Mucosa of rectum (tissue), 2 donors: Measurements from ENCODE around the gene FAM241B.

ENCODE experiments used
- H3K27ac ChIP-seq, 2 donors: one replicate each; pipeline ENCODE4 v1.7.0; 2013; ENCODE audit warnings: inconsistent platforms in 2 of 2, low read depth in 2 of 2, low read length in 2 of 2
- H3K27me3 ChIP-seq, 2 donors: one replicate each; pipeline ENCODE4 v1.7.0; 2013; ENCODE audit warnings: low read length in 2 of 2; ENCODE audit not compliant: control insufficient read depth in 2 of 2, insufficient read depth in 2 of 2
- H3K36me3 ChIP-seq, 2 donors: one replicate each; pipeline ENCODE4 v1.7.0; 2013; ENCODE audit warnings: low read length in 2 of 2; ENCODE audit not compliant: control insufficient read depth in 2 of 2, insufficient read depth in 2 of 2
- H3K4me1 ChIP-seq, 2 donors: one replicate each; pipeline ENCODE4 v1.7.0; 2013; ENCODE audit warnings: low read length in 2 of 2, mild to moderate bottlenecking in 1 of 2; ENCODE audit not compliant: control insufficient read depth in 2 of 2, insufficient read depth in 2 of 2
- H3K4me3 ChIP-seq, 2 donors: one replicate each; pipeline ENCODE4 v1.7.0; 2013; ENCODE audit warnings: low read length in 2 of 2
- H3K9ac ChIP-seq, 2 donors: one replicate each; pipeline ENCODE4 v1.7.0; 2013; ENCODE audit warnings: low read length in 2 of 2, low read depth in 1 of 2, mild to moderate bottlenecking in 1 of 2
- H3K9me3 ChIP-seq, 2 donors: one replicate each; pipeline ENCODE4 v1.7.0; 2013; ENCODE audit warnings: low read length in 2 of 2; ENCODE audit not compliant: control insufficient read depth in 2 of 2
- donor health status: healthy.
- donor health status: Normal muscosa, but diverticular disease.

Gene FAM241B

DNA sequence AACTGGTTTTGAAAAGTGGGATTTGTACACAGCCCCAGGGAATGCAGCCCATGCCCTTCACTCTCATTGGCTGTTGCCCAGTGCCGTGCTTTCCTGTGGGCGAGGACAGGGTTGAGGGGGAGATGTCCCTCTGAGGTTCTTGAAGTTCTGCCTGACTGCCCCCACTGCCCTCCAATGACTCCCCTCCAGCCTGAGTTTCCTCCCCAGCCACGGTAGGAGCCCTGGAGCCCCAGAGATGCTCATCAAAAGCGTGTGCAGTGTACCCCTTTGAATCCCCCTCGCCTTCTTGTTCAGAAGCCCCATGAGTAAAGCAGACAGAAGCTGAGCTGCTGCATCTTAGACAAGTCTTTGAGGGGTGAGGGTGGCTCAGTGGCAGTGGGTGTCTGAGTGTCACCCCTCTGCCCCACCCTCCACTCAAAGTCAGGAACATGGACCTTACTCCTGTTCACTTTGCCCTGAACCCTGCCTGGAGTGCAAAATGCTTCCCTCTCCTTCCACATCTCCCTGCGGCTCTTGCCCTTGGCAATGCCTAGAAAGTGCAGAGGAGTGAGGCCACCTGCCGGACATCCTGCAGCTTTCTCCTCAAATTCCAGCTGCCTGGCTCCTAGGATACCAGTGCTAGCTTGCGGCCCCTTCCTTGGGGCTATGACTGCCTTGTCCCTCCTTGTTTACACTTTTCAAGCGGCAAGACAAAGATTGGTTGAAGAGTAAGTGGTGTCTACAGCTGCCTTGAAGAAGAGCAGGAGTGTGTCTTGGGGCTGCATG, 19.9 kb downstream of the FAM241B start:
- Histone ChIP-seq H3K27me3 (no peaks in the 10 kb centered on the region), H3K27ac (no peak overlapping the region), H3K36me3 (no peaks in the 10 kb centered on the region), H3K4me1 (no peaks in the 10 kb centered on the region), H3K4me3 (no peak overlapping the region), H3K9ac (no peak overlapping the region), H3K9me3 (no peaks in the 10 kb centered on the region)

GRCh38 chr10:69650589-69651261, 20.7 kb downstream of the FAM241B start:
- Histone ChIP-seq H3K27me3 (no peaks in the 10 kb centered on the region), H3K4me3 (no peak overlapping the region), H3K36me3 (no peaks in the 10 kb centered on the region), H3K4me1 (no peaks in the 10 kb centered on the region), H3K9ac (no peak overlapping the region), H3K27ac (no peak overlapping the region), H3K9me3 (no peaks in the 10 kb centered on the region)

GRCh38 chr10:69651362-69651761, 21.3 kb downstream of the FAM241B start:
- no peaks in the 10 kb centered on the region for H3K4me1 ChIP-seq
- no peak overlapping the region for H3K27ac ChIP-seq
- no peaks in the 10 kb centered on the region for H3K36me3 ChIP-seq
- no peaks in the 10 kb centered on the region for H3K27me3 ChIP-seq
- no peak overlapping the region for H3K4me3 ChIP-seq
- H3K9me3 ChIP-seq = no peaks in the 10 kb centered on the region
- no peak overlapping the region for H3K9ac ChIP-seq

GRCh38 chr10:69652111-69652856, 22.2 kb downstream of the FAM241B start:
- H3K36me3 ChIP-seq = no peaks in the 10 kb centered on the region
- no peaks in the 10 kb centered on the region for H3K9me3 ChIP-seq
- no peak overlapping the region for H3K9ac ChIP-seq
- no peak overlapping the region for H3K27ac ChIP-seq
- H3K4me3 ChIP-seq = no peak overlapping the region
- H3K27me3 ChIP-seq = no peaks in the 10 kb centered on the region
- no peaks in the 10 kb centered on the region for H3K4me1 ChIP-seq

DNA sequence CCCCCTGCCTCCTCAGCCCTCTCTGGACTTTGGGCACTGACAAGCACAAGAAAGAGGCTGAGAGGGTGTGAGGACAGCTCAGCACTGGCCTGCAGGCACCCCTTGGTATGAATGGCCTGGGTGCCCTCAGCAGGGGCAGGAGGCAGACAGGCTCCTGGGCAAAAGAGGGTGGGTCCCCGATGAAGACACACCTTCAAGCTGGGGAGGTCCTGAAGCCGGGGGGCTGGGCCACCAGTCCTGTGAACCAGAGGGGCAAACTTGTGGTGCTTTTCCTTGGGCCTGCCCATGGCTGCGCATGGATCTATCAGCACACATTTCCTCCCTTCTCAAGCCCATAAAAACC, 22.8 kb downstream of the FAM241B start:
- H3K9ac ChIP-seq = no peak overlapping the region
- H3K9me3 ChIP-seq = no peaks in the 10 kb centered on the region
- no peaks in the 10 kb centered on the region for H3K36me3 ChIP-seq
- no peak overlapping the region for H3K4me3 ChIP-seq
- H3K4me1 ChIP-seq = no peaks in the 10 kb centered on the region
- no peaks in the 10 kb centered on the region for H3K27me3 ChIP-seq
- H3K27ac ChIP-seq = no peak overlapping the region

- Histone ChIP-seq H3K9me3 (no peaks in the 10 kb centered on the region), H3K4me1 (no peaks in the 10 kb centered on the region), H3K27ac (no peak overlapping the region), H3K36me3 (no peaks in the 10 kb centered on the region), H3K9ac (no peak overlapping the region), H3K27me3 (no peaks in the 10 kb centered on the region), H3K4me3 (no peak overlapping the region)
These were observed 23.5 kb downstream of the FAM241B start for GRCh38 chr10:69653561-69653960.

- Histone ChIP-seq H3K36me3 (no peaks in the 10 kb centered on the region), H3K9ac (no peak overlapping the region), H3K9me3 (no peaks in the 10 kb centered on the region), H3K27ac (no peak overlapping the region), H3K4me1 (no peaks in the 10 kb centered on the region), H3K4me3 (no peak overlapping the region), H3K27me3 (no peaks in the 10 kb centered on the region)
These were observed 25.2 kb downstream of the FAM241B start for GRCh38 chr10:69655124-69655867.

DNA sequence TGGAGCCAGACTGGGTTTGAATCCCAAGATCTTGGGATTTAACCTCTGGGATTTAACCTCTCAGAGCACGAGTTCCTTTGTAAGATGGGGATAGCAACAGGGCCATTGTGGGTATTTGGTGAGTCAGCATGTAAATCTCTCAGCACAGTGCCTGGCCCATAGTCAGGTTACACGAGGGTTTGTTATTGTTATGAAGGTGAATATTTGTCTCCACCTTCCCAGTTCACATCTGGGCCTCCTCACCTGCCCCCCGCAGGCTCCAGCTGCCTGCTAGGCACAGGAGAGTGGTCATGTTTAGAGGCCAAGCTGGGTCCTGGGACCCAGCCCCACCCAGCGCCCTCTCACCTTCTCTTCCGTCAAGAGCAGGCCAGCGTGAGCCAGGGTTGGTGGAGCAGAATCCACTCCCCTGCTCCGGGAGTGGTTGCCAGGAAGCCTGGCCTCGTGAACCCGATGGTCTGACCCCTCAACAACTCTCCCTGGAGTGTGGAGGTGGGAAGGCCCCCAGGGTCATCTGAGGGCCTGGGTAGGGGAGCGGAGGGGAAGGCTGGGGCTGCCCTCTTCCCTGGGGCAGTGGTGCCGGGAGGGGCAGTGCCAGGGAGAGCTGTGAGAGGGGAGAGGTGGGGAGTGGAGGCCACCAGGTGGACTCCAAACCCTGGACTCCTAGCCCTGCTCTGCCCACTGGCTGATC, 26.0 kb downstream of the FAM241B start:
- no peaks in the 10 kb centered on the region for H3K9me3 ChIP-seq
- H3K4me1 ChIP-seq = no peaks in the 10 kb centered on the region
- no peak overlapping the region for H3K27ac ChIP-seq
- no peaks in the 10 kb centered on the region for H3K27me3 ChIP-seq
- no peaks in the 10 kb centered on the region for H3K36me3 ChIP-seq
- no peak overlapping the region for H3K4me3 ChIP-seq
- no peak overlapping the region for H3K9ac ChIP-seq

DNA sequence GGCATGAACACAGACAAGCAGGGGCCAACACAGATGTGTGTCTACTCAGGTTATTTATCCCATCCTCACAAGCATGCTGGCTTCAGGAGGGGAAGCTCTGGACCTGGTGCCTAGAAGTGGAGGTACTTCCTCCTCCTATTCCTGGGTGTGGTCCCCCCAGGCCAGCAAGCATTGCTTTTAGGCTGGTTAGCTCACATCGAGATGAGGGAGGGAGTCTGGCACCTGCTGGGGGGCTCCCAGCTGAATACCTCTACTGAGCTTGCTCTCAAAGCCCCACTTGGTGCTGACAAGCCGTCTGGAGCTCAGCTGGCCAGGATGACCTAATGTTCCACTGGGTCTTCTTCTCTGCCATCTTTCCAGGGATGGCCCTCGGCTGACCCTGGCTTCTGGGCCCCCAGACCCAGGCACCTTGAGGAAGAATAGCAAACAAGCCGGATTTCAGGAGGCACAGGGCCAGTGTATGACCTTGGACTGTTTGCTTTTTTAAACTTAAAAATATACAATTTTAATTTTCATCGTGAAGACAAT, 26.8 kb downstream of the FAM241B start:
- no peaks in the 10 kb centered on the region for H3K9me3 ChIP-seq

More for the DNA sequence above, 26.8 kb downstream of the FAM241B start:
- Histone ChIP-seq H3K4me1 (no peaks in the 10 kb centered on the region), H3K27ac (no peak overlapping the region), H3K4me3 (no peak overlapping the region), H3K9ac (no peak overlapping the region), H3K27me3 (no peaks in the 10 kb centered on the region), H3K36me3 (no peaks in the 10 kb centered on the region)
